Esophagus squamous epithelium (tissue), 4 donors: ENCODE results near the gene ANO4.

Source experiments
- CTCF ChIP-seq, 6 experiments: fragments of 450-650 bp in 4 of 6; fragments of 200-600 bp in 2 of 6; sonication (generic) in 2 of 6; IDR thresholded peaks; one replicate each; pipeline ENCODE4 v1.5.1; 2016 to 2019; ENCODE audit warnings: antibody characterized with exemption in 6 of 6, mild to moderate bottlenecking in 4 of 6, moderate library complexity in 4 of 6
- POLR2A ChIP-seq, 4 donors: fragments of 450-650 bp; IDR thresholded peaks; one replicate each; pipeline ENCODE4 v1.6.1; 2017; ENCODE audit warnings: antibody characterized with exemption in 4 of 4, mild to moderate bottlenecking in 4 of 4, moderate library complexity in 3 of 4

- TF ChIP-seq CTCF (IDR thresholded peaks at IDR 0.05), result no peak
- TF ChIP-seq POLR2A (IDR thresholded peaks at IDR 0.05), result no peak
These were observed 41.7 kb upstream of the ANO4 start for GRCh38 chr12:100752841-100753240.
